Lower leg skin (tissue), 4 donors: ENCODE results near the gene NSG2. TPM values are rescaled to one million over a fixed set of nuclear protein-coding genes. Genes with fewer than 3 reads are reported as not detected.

ENCODE experiments used
- DNase-seq, 2 donors: peaks; one replicate each; pipeline ENCODE4 v3.0.0-alpha.2; 2019; ENCODE audit warnings: low spot score in 2 of 2
- H3K4me3 ChIP-seq: fragments of 200-600 bp; sonication (generic); 2 replicates; pipeline ENCODE4 v1.5.1; 2017; ENCODE audit warnings: mild to moderate bottlenecking, low read depth; ENCODE audit not compliant: poor library complexity, severe bottlenecking
- CTCF ChIP-seq, 3 donors: fragments of 450-650 bp; IDR thresholded peaks; one replicate each; pipeline ENCODE4 v1.5.1; 2016; ENCODE audit warnings: antibody characterized with exemption in 3 of 3, mild to moderate bottlenecking in 3 of 3, moderate library complexity in 2 of 3
- POLR2A ChIP-seq, 2 donors: fragments of 450-650 bp; IDR thresholded peaks; one replicate each; pipeline ENCODE4 v1.6.1; 2016 to 2017; ENCODE audit warnings: antibody characterized with exemption in 2 of 2, mild to moderate bottlenecking in 1 of 2, moderate library complexity in 1 of 2
- WGBS, 2 donors: methylation state at CpG; one replicate each; pipeline ENCODE4 v1.1.5; 2018; 5-methylcytosine and 5-hydroxymethylcytosine counted together
- intact Hi-C: fragments of 100-400 bp; cut with DNase I; formaldehyde crosslinking; loops from one replicate; pipeline ENCODE4 v1.15.0; 2023; ENCODE audit warnings: low total_unique reads
- total RNA-seq, 4 donors: library from RNA; depleted of rRNA; stranded (reverse); fragments of >200 nt; gene quantifications; one replicate each; pipeline ENCODE4 v1.1.0, GENCODE V29; 2016

The NSG2 gene
- total RNA-seq, 4 donors from 2014 or later: not detected

- 85 to 86% methylated on average over 2 of the region's 2 CpGs for WGBS, 2 donors
- H3K4me3 ChIP-seq: no peak overlapping the region
- intact Hi-C loops: no loop called here
- peak in 1 of 2 donors; percentile 29 for DNase-seq
- TF ChIP-seq CTCF (IDR thresholded peaks at IDR 0.05) (no peak), POLR2A (IDR thresholded peaks at IDR 0.05) (no peak)
These were observed 103.2 kb downstream of the NSG2 start for GRCh38 chr5:174148721-174149120.

- intact Hi-C loops: no loop called here
- H3K4me3 ChIP-seq: no peak overlapping the region
- TF ChIP-seq CTCF (IDR thresholded peaks at IDR 0.05) (no peak), POLR2A (IDR thresholded peaks at IDR 0.05) (no peak)
- peak in 1 of 2 donors; percentile 48 for DNase-seq
- 61 to 88% methylated on average over 3 of the region's 3 CpGs for WGBS, 2 donors
These were observed 103.9 kb downstream of the NSG2 start for GRCh38 chr5:174149426-174149825.

- 78 to 84% methylated on average over 6 of the region's 6 CpGs for WGBS, 2 donors
- intact Hi-C loops: no loop called here
- H3K4me3 ChIP-seq: no peak overlapping the region
- DNase-seq: peak in 1 of 2 donors; percentile 49
- TF ChIP-seq CTCF (IDR thresholded peaks at IDR 0.05): no peak
- no peak for TF ChIP-seq POLR2A (IDR thresholded peaks at IDR 0.05)
These were observed 104.5 kb downstream of the NSG2 start for GRCh38 chr5:174149989-174150388.

GRCh38 chr5:174151599-174152181, 106.2 kb downstream of the NSG2 start:
- intact Hi-C loops: no loop called here
- DNase-seq: peak in 1 of 2 donors; percentile 62
- 53 to 67% methylated on average over 3 of the region's 3 CpGs for WGBS, 2 donors
- no peak for TF ChIP-seq POLR2A (IDR thresholded peaks at IDR 0.05)
- no peak overlapping the region for H3K4me3 ChIP-seq

- no peak overlapping the region for H3K4me3 ChIP-seq
- intact Hi-C loops: no loop called here
- TF ChIP-seq CTCF (IDR thresholded peaks at IDR 0.05) (no peak), POLR2A (IDR thresholded peaks at IDR 0.05) (no peak)
- no peak for DNase-seq
- WGBS, 2 donors: 72 to 75% methylated on average over 1 of the region's 1 CpG
These were observed 109.1 kb downstream of the NSG2 start for GRCh38 chr5:174154559-174154958.

- no peak for DNase-seq
- intact Hi-C loops: no loop called here
- WGBS, 2 donors: 81 to 88% methylated on average over 1 of the region's 1 CpG
- no peak overlapping the region for H3K4me3 ChIP-seq
- TF ChIP-seq POLR2A (IDR thresholded peaks at IDR 0.05): no peak
- TF ChIP-seq CTCF (IDR thresholded peaks at IDR 0.05): no peak
These were observed 109.8 kb downstream of the NSG2 start for GRCh38 chr5:174155281-174155680.
